IMR-90 (cell line): ENCODE measurements around the gene KLHL30. TPM values are rescaled to one million over a fixed set of nuclear protein-coding genes. Genes with fewer than 3 reads are reported as not detected.
A peak's percentile ranks its signal among the peaks of the same experiment; 100 is the strongest.

Source experiments
- ATAC-seq: fragments of 200-7000 bp; cut with Tn5 transposase; 2 replicates; pipeline ENCODE4 v1.9.1; 2020; ENCODE audit warnings: low read depth, mild to moderate bottlenecking, moderate library complexity
- BruUV-seq: library from RNA; stranded (reverse); fragments of 400-500 nt; replicated peaks from 2 replicates; lab custom pipeline; 2021; lab: Mats Ljungman, UMichigan
- CTCF ChIA-PET: fragments of 300-600 bp; formaldehyde crosslinking; extraction: SDS; loops from one replicate; lab custom pipeline; 2021; ENCODE audit warnings: antibody characterized with exemption; lab: Yijun Ruan, JAX
- POLR2A ChIA-PET: fragments of 300-600 bp; sonication (Branson Sonifier 250); formaldehyde crosslinking; loops from one replicate; lab custom pipeline; 2022; ENCODE audit warnings: antibody characterized with exemption; ENCODE audit not compliant: unreplicated experiment; lab: Charles Lee
- DNase-seq: peaks from one replicate; pipeline ENCODE4 v3.0.0; 2013
- H2AFZ ChIP-seq: replicated peaks from 2 replicates; pipeline ENCODE3; 2013; ENCODE audit warnings: low read length, mild to moderate bottlenecking; ENCODE audit not compliant: poor library complexity
- H2AK5ac ChIP-seq: 2 replicates; pipeline ENCODE4 v1.6.1; 2013; ENCODE audit warnings: low read depth, low read length, inconsistent platforms
- H2AK9ac ChIP-seq: replicated peaks from 2 replicates; pipeline ENCODE3; 2013; ENCODE audit warnings: mild to moderate bottlenecking, low read depth, low read length, moderate library complexity; ENCODE audit not compliant: poor library complexity
- H2BK120ac ChIP-seq: 2 replicates; pipeline ENCODE4 v1.6.1; 2013; ENCODE audit warnings: low read depth, low read length, inconsistent platforms
- H2BK15ac ChIP-seq: 3 replicates; pipeline ENCODE4 v1.6.1; 2013; ENCODE audit warnings: low read depth, low read length, inconsistent platforms
- H2BK20ac ChIP-seq: 2 replicates; pipeline ENCODE4 v1.6.1; 2013; ENCODE audit warnings: low read depth, mild to moderate bottlenecking, inconsistent platforms, low read length, moderate library complexity
- H2BK5ac ChIP-seq: 2 replicates; pipeline ENCODE4 v1.6.1; 2013; ENCODE audit warnings: mild to moderate bottlenecking, low read depth, low read length, inconsistent platforms; ENCODE audit not compliant: poor library complexity, severe bottlenecking
- H3K14ac ChIP-seq: replicated peaks from 2 replicates; pipeline ENCODE4 v1.6.1; 2013; ENCODE audit warnings: low read depth, low read length, inconsistent platforms
- H3K18ac ChIP-seq: 2 replicates; pipeline ENCODE4 v1.6.1; 2013; ENCODE audit warnings: low read depth, low read length, control low read depth
- H3K23ac ChIP-seq: 2 replicates; pipeline ENCODE4 v1.6.1; 2013; ENCODE audit warnings: low read depth, low read length, inconsistent platforms
- H3K27ac ChIP-seq: 2 replicates; pipeline ENCODE4 v1.5.1; 2013; ENCODE audit warnings: mild to moderate bottlenecking, control low read depth, low read length; ENCODE audit not compliant: insufficient read depth
- H3K27me3 ChIP-seq: 2 replicates; pipeline ENCODE4 v1.6.1; 2013; ENCODE audit warnings: low read length; ENCODE audit not compliant: control insufficient read depth, insufficient read depth
- H3K36me3 ChIP-seq: 2 replicates; pipeline ENCODE4 v1.6.1; 2013; ENCODE audit warnings: low read length, mixed read lengths; ENCODE audit not compliant: control insufficient read depth, insufficient read depth
- H3K4ac ChIP-seq: 2 replicates; pipeline ENCODE4 v1.6.1; 2013; ENCODE audit warnings: low read depth, low read length, inconsistent platforms
- H3K4me1 ChIP-seq: 2 replicates; pipeline ENCODE4 v1.6.1; 2013; ENCODE audit warnings: low read length, mixed read lengths; ENCODE audit not compliant: control insufficient read depth, insufficient read depth
- H3K4me2 ChIP-seq: 2 replicates; pipeline ENCODE4 v1.6.1; 2013; ENCODE audit warnings: low read depth, mild to moderate bottlenecking, control low read depth, low read length, moderate library complexity
- H3K4me3 ChIP-seq: 2 replicates; pipeline ENCODE4 v1.5.1; 2013; ENCODE audit warnings: low read depth, mild to moderate bottlenecking, control low read depth, low read length, moderate library complexity; ENCODE audit not compliant: insufficient read depth
- H3K56ac ChIP-seq: 2 replicates; pipeline ENCODE4 v1.6.1; 2013; ENCODE audit warnings: low read length, inconsistent platforms; ENCODE audit not compliant: insufficient read depth; ENCODE audit errors: extremely low read depth
- H3K79me1 ChIP-seq, 2 experiments: 2 replicates each; pipeline ENCODE4 v1.6.1; 2013; ENCODE audit warnings: low read length in 2 of 2, inconsistent platforms in 1 of 2, low read depth in 1 of 2
- H3K9ac ChIP-seq: 2 replicates; pipeline ENCODE4 v1.6.1; 2013; ENCODE audit warnings: low read depth, low read length, control low read depth
- H3K9me1 ChIP-seq: 2 replicates; pipeline ENCODE4 v1.6.1; 2013; ENCODE audit warnings: low read length, inconsistent platforms; ENCODE audit not compliant: insufficient read depth
- H3K9me3 ChIP-seq: 2 replicates; pipeline ENCODE4 v1.6.1; 2013; ENCODE audit warnings: low read length; ENCODE audit not compliant: control insufficient read depth, insufficient read depth
- H4K20me1 ChIP-seq: 2 replicates; pipeline ENCODE4 v1.6.1; 2013; ENCODE audit warnings: low read length, inconsistent platforms; ENCODE audit not compliant: insufficient read depth
- H4K5ac ChIP-seq: 2 replicates; pipeline ENCODE4 v1.6.1; 2013; ENCODE audit warnings: mild to moderate bottlenecking, low read depth, low read length, control low read depth
- H4K8ac ChIP-seq, 2 experiments: 2 replicates each; pipeline ENCODE4 v1.6.1; 2013; ENCODE audit warnings: low read depth in 2 of 2, low read length in 2 of 2, control low read depth in 1 of 2, inconsistent platforms in 1 of 2
- H4K91ac ChIP-seq: 2 replicates; pipeline ENCODE4 v1.6.1; 2013; ENCODE audit warnings: low read depth, low read length, inconsistent platforms; ENCODE audit not compliant: insufficient read depth
- CHD1 ChIP-seq: IDR thresholded peaks from 2 replicates; pipeline ENCODE4 v1.6.1; 2012; ENCODE audit warnings: low read depth, low read length, improper control_type of control experiment
- CTCF ChIP-seq: conservative IDR thresholded peaks from 2 replicates; pipeline ENCODE4 v1.5.1; 2012; ENCODE audit warnings: mild to moderate bottlenecking, low read depth, low read length, improper control_type of control experiment
- ELK1 ChIP-seq: fragments of 150-350 bp; IDR thresholded peaks from 2 replicates; pipeline ENCODE4 v1.6.1; 2016; ENCODE audit warnings: low read depth, mild to moderate bottlenecking, low read length, moderate library complexity, borderline replicate concordance
- FOS ChIP-seq: fragments of 150-350 bp; IDR thresholded peaks from 2 replicates; pipeline ENCODE4 v1.6.1; 2016; ENCODE audit warnings: low read depth, low read length
- NFE2L2 ChIP-seq: fragments of 150-350 bp; IDR thresholded peaks from 2 replicates; pipeline ENCODE4 v1.6.1; 2016; ENCODE audit warnings: low read depth, mild to moderate bottlenecking, low read length
- POLR2A ChIP-seq: IDR thresholded peaks from 2 replicates; pipeline ENCODE4 v1.6.1; 2012; ENCODE audit warnings: mild to moderate bottlenecking, low read depth, low read length
- RAD21 ChIP-seq: IDR thresholded peaks from 2 replicates; pipeline ENCODE4 v1.6.1; 2012; ENCODE audit warnings: low read length, improper control_type of control experiment
- RCOR1 ChIP-seq: IDR thresholded peaks from 2 replicates; pipeline ENCODE4 v1.6.1; 2012; ENCODE audit warnings: mild to moderate bottlenecking, low read length, improper control_type of control experiment; ENCODE audit not compliant: insufficient replicate concordance
- RFX5 ChIP-seq: IDR thresholded peaks from 2 replicates; pipeline ENCODE4 v1.8.0; 2012; ENCODE audit warnings: low read depth, mild to moderate bottlenecking, low read length, moderate library complexity
- SMC3 ChIP-seq: fragments of 150-350 bp; IDR thresholded peaks from 2 replicates; pipeline ENCODE4 v1.6.1; 2016; ENCODE audit warnings: low read depth, mild to moderate bottlenecking, antibody characterized with exemption, low read length, moderate library complexity
- USF2 ChIP-seq: fragments of 150-350 bp; IDR thresholded peaks from 2 replicates; pipeline ENCODE4 v1.6.1; 2017; ENCODE audit warnings: mild to moderate bottlenecking, antibody characterized with exemption, low read length, low read depth
- WGBS, 2 experiments: methylation state at CpG; one replicate each; pipeline versions ENCODE4 v1.1.5 to v1.1.7; 2013; ENCODE audit warnings: missing lambda C conversion rate in 2 of 2; ENCODE audit not compliant: insufficient read length in 1 of 2; ENCODE audit errors: extremely low coverage in 2 of 2; 5-methylcytosine and 5-hydroxymethylcytosine counted together
- dilution Hi-C: fragments of 300-500 bp; cut with HindIII; formaldehyde crosslinking; loops from one replicate; pipeline ENCODE4 v1.14.3; 2018; ENCODE audit warnings: low sequenced_read_pairs; ENCODE audit not compliant: unreplicated experiment
- in situ Hi-C: fragments of 300-500 bp; cut with MboI; formaldehyde crosslinking; loops from 3 replicates; pipeline ENCODE4 v1.14.3; 2019; ENCODE audit warnings: low sequenced_read_pairs, inconsistent platforms, mixed read lengths
- intact Hi-C: fragments of 100-400 bp; cut with micrococcal nuclease; formaldehyde crosslinking; loops from 2 replicates; pipeline ENCODE4 v1.10.0; 2022
- polyA plus RNA-seq, 3 experiments: library from polyadenylated mRNA; depleted of rRNA; stranded (reverse); fragments of >200 nt; gene quantifications; 2 replicates each; pipeline ENCODE4 v1.2.3, GENCODE V29; 2012; ENCODE audit warnings: low replicate concordance in 1 of 3
- total RNA-seq: library from RNA; depleted of rRNA; stranded (reverse); fragments of >200 nt; gene quantifications from 2 replicates; pipeline ENCODE4 v1.2.3, GENCODE V29; 2012

KLHL30 gene
- total and polyA plus RNA-seq, 2 of the 4 experiments (the other 2 are of a cell fraction) = under 0.01 to 0.03 TPM

- TF ChIP-seq USF2 = no peak
- peak; percentile 70 for TF ChIP-seq FOS
Measured at GRCh38 chr2:238143239-238143951, 4.9 kb downstream of the KLHL30 start (continued).

GRCh38 chr2:238144262-238144661 is 5.8 kb downstream of the KLHL30 start:
- Histone ChIP-seq H3K9me3 (no peaks in the 10 kb centered on the region), H3K9me1 (0 out of 2 replicates have a peak, but pooled peaks cover 10% of the 10 kb centered on the region), H3K9ac (no peak overlapping the region), H3K4ac (peak overlapping the region; percentile 98), H3K23ac (peak overlapping the region; percentile 94), H3K4me2 (no peak overlapping the region), H2BK20ac (peak overlapping the region; percentile 99), H3K4me1 (peaks cover 17% of the 10 kb centered on the region), H3K14ac (peak overlapping the region; percentile 92), H3K4me3 (no peak overlapping the region), H2BK5ac (peak overlapping the region; percentile 83), H2BK15ac (peak overlapping the region; percentile 42; the same call in 1 of the 3 replicates), H3K27ac (peak overlapping the region; percentile 80), H3K79me1 (no peaks in the 10 kb centered on the region), H2BK120ac (peak overlapping the region; percentile 95), H2AK9ac (peak overlapping the region; percentile 17), H4K20me1 (no peaks in the 10 kb centered on the region), H4K5ac (peak overlapping the region; percentile 82; the same call in 1 of the 2 replicates), H2AK5ac (peak overlapping the region; percentile 99), H3K56ac (peak overlapping the region; percentile 72), H4K91ac (peak overlapping the region; percentile 98), H4K8ac (peak overlapping the region; percentile 83 to 85), H3K27me3 (no peaks in the 10 kb centered on the region), H2AFZ (peak overlapping the region; percentile 51), H3K18ac (peak overlapping the region; percentile 78), H3K36me3 (no peaks in the 10 kb centered on the region)
- dilution Hi-C loops (no loop called here), intact Hi-C loops (no loop called here), in situ Hi-C loops (no loop called here)
- DNase-seq (no peak), ATAC-seq (0 out of 2 replicates have a peak, but pooled peaks have one; percentile 7)
- ChIA-PET POLR2A (no interaction called here), CTCF (no interaction called here)
- no CpG with 5 or more reads among the region's 5 CpGs for WGBS, 2 experiments
- no TSS peak for BruUV-seq
- TF ChIP-seq FOS = no peak
- no peak for TF ChIP-seq ELK1
- no peak for TF ChIP-seq USF2
- no peak for TF ChIP-seq CTCF
- TF ChIP-seq RCOR1 = no peak
- no peak for TF ChIP-seq SMC3
- TF ChIP-seq RAD21 = no peak
- no peak for TF ChIP-seq POLR2A
- no peak for TF ChIP-seq RFX5
- no peak for TF ChIP-seq CHD1
- TF ChIP-seq NFE2L2 = no peak
